ENCODE measurements around the gene ARMC12. TPM values are rescaled to one million over a fixed set of nuclear protein-coding genes. Genes with fewer than 3 reads are reported as not detected.

Gene ARMC12
- total RNA-seq, 1 donor from 2014 or later = not detected

- Histone ChIP-seq H3K27me3 (ENCODE audit: low read depth) (no peaks in the 10 kb centered on the region), H3K9me3 (no peaks in the 10 kb centered on the region), H3K4me3 (no peak overlapping the region), H3K27ac (no peak overlapping the region), H3K36me3 (no peaks in the 10 kb centered on the region), H3K4me1 (peaks cover 16% of the 10 kb centered on the region)
- no peak for TF ChIP-seq CTCF (IDR thresholded peaks at IDR 0.05)
- no peak for DNase-seq
- no peak for ATAC-seq
- intact Hi-C loops (cut with DNase I) = loop anchor here (5.0 kb wide), 1 partner anchor 158 kb away; no protein-coding TSS in a partner anchor
These were observed 3.1 kb downstream of the ARMC12 start for GRCh38 chr6:35739645-35740524.

- ATAC-seq = no peak
These were observed 6.0 kb downstream of the ARMC12 start for GRCh38 chr6:35742842-35743241.

GRCh38 chr6:35745509-35745908 is 8.7 kb downstream of the ARMC12 start:
- intact Hi-C loops (cut with DNase I) = no loop called here
- no peak for TF ChIP-seq CTCF (IDR thresholded peaks at IDR 0.05)
- Histone ChIP-seq H3K9me3 (peaks cover 4% of the 10 kb centered on the region), H3K36me3 (no peaks in the 10 kb centered on the region), H3K27ac (no peak overlapping the region), H3K4me1 (peaks cover under 1% of the 10 kb centered on the region), H3K27me3 (ENCODE audit: low read depth) (no peaks in the 10 kb centered on the region), H3K4me3 (no peak overlapping the region)
- ATAC-seq (peak; percentile 55 to 62), DNase-seq (no peak)

More at GRCh38 chr6:35742842-35743241, 6.0 kb downstream of the ARMC12 start:
- TF ChIP-seq CTCF (IDR thresholded peaks at IDR 0.05) = no peak
- Histone ChIP-seq H3K4me1 (peaks cover 3% of the 10 kb centered on the region), H3K4me3 (no peak overlapping the region), H3K36me3 (no peaks in the 10 kb centered on the region), H3K9me3 (peaks cover under 1% of the 10 kb centered on the region), H3K27me3 (ENCODE audit: low read depth) (no peaks in the 10 kb centered on the region), H3K27ac (no peak overlapping the region)
- intact Hi-C loops (cut with DNase I) = no loop called here
- no peak for DNase-seq

- DNase-seq (no peak), ATAC-seq (no peak)
- Histone ChIP-seq H3K4me1 (no peaks in the 10 kb centered on the region), H3K27me3 (ENCODE audit: low read depth) (no peaks in the 10 kb centered on the region), H3K9me3 (peaks cover 4% of the 10 kb centered on the region), H3K36me3 (no peaks in the 10 kb centered on the region), H3K27ac (no peak overlapping the region), H3K4me3 (no peak overlapping the region)
- intact Hi-C loops (cut with DNase I) = no loop called here
- no peak for TF ChIP-seq CTCF (IDR thresholded peaks at IDR 0.05)
These were observed 9.7 kb downstream of the ARMC12 start for GRCh38 chr6:35746516-35746915.

GRCh38 chr6:35747877-35748276 is 11.0 kb downstream of the ARMC12 start:
- no peak for ATAC-seq

More at GRCh38 chr6:35747877-35748276, 11.0 kb downstream of the ARMC12 start:
- Histone ChIP-seq H3K27ac (no peak overlapping the region), H3K27me3 (ENCODE audit: low read depth) (no peaks in the 10 kb centered on the region), H3K4me3 (no peak overlapping the region), H3K4me1 (no peaks in the 10 kb centered on the region), H3K36me3 (no peaks in the 10 kb centered on the region), H3K9me3 (peaks cover 4% of the 10 kb centered on the region)
- DNase-seq = no peak
- TF ChIP-seq CTCF (IDR thresholded peaks at IDR 0.05) = no peak
- intact Hi-C loops (cut with DNase I) = no loop called here

Data from lower lobe of right lung (tissue), 2 donors.